Liver (tissue), 9 donors: ENCODE measurements around the gene OR4K2. TPM values are rescaled to one million over a fixed set of nuclear protein-coding genes. Genes with fewer than 3 reads are reported as not detected.
"Not testable (repeated sequence)": the region's sequence is repeated elsewhere in the genome, so short reads cannot be mapped to it uniquely, and the experiment has no call there.

Experiments
- DNase-seq: peaks from one replicate; pipeline ENCODE4 v3.0.0-alpha.2; 2017; ENCODE audit warnings: low spot score
- H3K27ac ChIP-seq, 2 donors: one replicate each; pipeline ENCODE4 v1.7.0; 2013; ENCODE audit warnings: inconsistent platforms in 2 of 2, low read length in 2 of 2, control low read depth in 1 of 2, low read depth in 1 of 2, mild to moderate bottlenecking in 1 of 2
- H3K27me3 ChIP-seq, 4 donors: one replicate each; pipeline versions ENCODE4 v1.6.1 to v1.7.0; 2013; ENCODE audit warnings: low read length in 3 of 4, inconsistent platforms in 1 of 4, mild to moderate bottlenecking in 1 of 4, moderate library complexity in 1 of 4; ENCODE audit not compliant: control insufficient read depth in 4 of 4, insufficient read depth in 4 of 4
- H3K36me3 ChIP-seq, 4 donors: one replicate each; pipeline versions ENCODE4 v1.6.1 to v1.7.0; 2013; ENCODE audit warnings: low read length in 3 of 4, mild to moderate bottlenecking in 3 of 4, low read depth in 1 of 4, moderate library complexity in 1 of 4; ENCODE audit not compliant: control insufficient read depth in 4 of 4, insufficient read depth in 3 of 4
- H3K4me1 ChIP-seq, 4 donors: one replicate each; pipeline versions ENCODE4 v1.6.1 to v1.7.0; 2013; ENCODE audit warnings: low read length in 3 of 4, mild to moderate bottlenecking in 3 of 4, moderate library complexity in 1 of 4; ENCODE audit not compliant: control insufficient read depth in 4 of 4, insufficient read depth in 4 of 4
- H3K4me3 ChIP-seq, 3 donors: one replicate each; pipeline versions ENCODE4 v1.6.1 to v1.7.0; 2013; ENCODE audit warnings: low read length in 3 of 3, control low read depth in 1 of 3, low read depth in 1 of 3, mild to moderate bottlenecking in 1 of 3
- H3K9ac ChIP-seq, 2 donors: one replicate each; pipeline ENCODE4 v1.7.0; 2013; ENCODE audit warnings: low read length in 2 of 2, mild to moderate bottlenecking in 2 of 2, moderate library complexity in 2 of 2, control low read depth in 1 of 2, low read depth in 1 of 2
- H3K9me3 ChIP-seq, 4 donors: one replicate each; pipeline versions ENCODE4 v1.6.1 to v1.7.0; 2013; ENCODE audit warnings: low read length in 3 of 4; ENCODE audit not compliant: control insufficient read depth in 4 of 4
- EGR1 ChIP-seq, 2 donors: IDR thresholded peaks; 2 replicates each; pipeline ENCODE4 v1.6.1; 2016 to 2018; ENCODE audit warnings: antibody characterized with exemption in 2 of 2, low read depth in 2 of 2
- FOXA2 ChIP-seq: IDR thresholded peaks from 2 replicates; pipeline ENCODE4 v1.6.1; 2016; ENCODE audit warnings: antibody characterized with exemption
- GABPA ChIP-seq, 2 donors: IDR thresholded peaks in 1 of 2; conservative IDR thresholded peaks in 1 of 2; 2 replicates each; pipeline ENCODE4 v1.6.1; 2016; ENCODE audit warnings: antibody characterized with exemption in 2 of 2, mild to moderate bottlenecking in 1 of 2, moderate library complexity in 1 of 2
- HNF4A ChIP-seq, 2 donors: conservative IDR thresholded peaks; 2 replicates each; pipeline ENCODE4 v1.6.1; 2016; ENCODE audit warnings: antibody characterized with exemption in 2 of 2, mild to moderate bottlenecking in 2 of 2
- HNF4G ChIP-seq: IDR thresholded peaks from 2 replicates; pipeline ENCODE4 v1.6.1; 2016; ENCODE audit warnings: antibody characterized with exemption
- JUND ChIP-seq, 2 donors: IDR thresholded peaks; 2 replicates each; pipeline ENCODE4 v1.6.1; 2016; ENCODE audit warnings: antibody characterized with exemption in 2 of 2
- NR2F2 ChIP-seq: IDR thresholded peaks from 2 replicates; pipeline ENCODE4 v1.6.1; 2016; ENCODE audit warnings: antibody characterized with exemption
- RAD21 ChIP-seq, 2 donors: IDR thresholded peaks; 2 replicates each; pipeline ENCODE4 v1.6.1; 2016; ENCODE audit warnings: antibody characterized with exemption in 2 of 2, mild to moderate bottlenecking in 2 of 2
- RXRA ChIP-seq, 2 donors: IDR thresholded peaks; 2 replicates each; pipeline ENCODE4 v1.6.1; 2017 to 2018; ENCODE audit warnings: antibody characterized with exemption in 2 of 2, mild to moderate bottlenecking in 1 of 2
- SP1 ChIP-seq: IDR thresholded peaks from 2 replicates; pipeline ENCODE4 v1.6.1; 2018; ENCODE audit warnings: antibody characterized with exemption, mild to moderate bottlenecking
- TAF1 ChIP-seq: conservative IDR thresholded peaks from 2 replicates; pipeline ENCODE4 v1.6.1; 2016; ENCODE audit warnings: antibody characterized with exemption, mild to moderate bottlenecking
- YY1 ChIP-seq: IDR thresholded peaks from 2 replicates; pipeline ENCODE4 v1.6.1; 2016; ENCODE audit warnings: antibody characterized with exemption, mild to moderate bottlenecking
- WGBS: extraction: QIAGEN DNeasy Blood & Tissue Kit; methylation state at CpG from one replicate; pipeline ENCODE4 v1.1.7; 2013; 5-methylcytosine and 5-hydroxymethylcytosine counted together
- polyA plus RNA-seq, 2 donors: library from polyadenylated mRNA; stranded (reverse) in 1 of 2; unstranded in 1 of 2; fragments of 200-250 nt in 1 of 2; fragments of >200 nt in 1 of 2; fragmentation: Nextera tagmentation in 1 of 2; extraction: Ambion mirVana in 1 of 2; gene quantifications; one replicate each; pipeline versions ENCODE4 v1.2.1 to v1.2.3, GENCODE V29; 2013 to 2015
- total RNA-seq, 2 donors: library from RNA; depleted of rRNA; stranded (reverse); fragments of >200 nt; gene quantifications; one replicate each; pipeline ENCODE4 v1.2.3, GENCODE V29; 2014
- TF ChIP-seq, protein P1 (sequence below): IDR thresholded peaks from 2 replicates; pipeline ENCODE4 v1.6.1; 2016; ENCODE audit warnings: antibody characterized with exemption
- TF ChIP-seq, protein P2 (sequence below): fragments of 150-350 bp; IDR thresholded peaks from 2 replicates; pipeline ENCODE4 v1.5.1; 2017; ENCODE audit warnings: improper control_type of control experiment, low read depth, low read length; ENCODE audit not compliant: missing input control
- TF ChIP-seq, protein P3 (sequence below): IDR thresholded peaks from 2 replicates; pipeline ENCODE4 v1.6.1; 2016; ENCODE audit warnings: antibody characterized with exemption
- donor health status: healthy.
- donor health status: healthy.
- donor health status: healthy.
- donor health status: healthy.
- donor health status: healthy.

The OR4K2 gene
- total and polyA plus RNA-seq, 4 donors: not detected

DNA sequence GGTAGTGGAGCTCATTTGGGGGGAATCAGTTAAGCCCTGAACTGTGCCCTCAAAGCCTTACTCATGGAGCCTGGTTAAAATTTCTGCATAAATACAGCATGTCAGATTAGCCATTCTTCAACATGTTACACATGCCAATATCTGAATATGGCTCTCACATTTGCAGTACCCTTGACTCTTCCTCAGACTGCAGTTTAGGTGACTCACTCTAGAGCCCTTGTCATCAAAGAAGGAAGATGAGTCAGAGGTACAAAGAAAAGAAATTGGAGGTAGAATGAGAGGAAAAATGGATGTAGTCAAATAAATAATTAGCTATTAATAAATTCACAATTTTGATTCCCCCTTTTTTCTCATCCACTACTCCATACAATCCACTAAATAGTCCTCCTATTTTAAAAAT, 23.6 kb upstream of the OR4K2 start:
- TF ChIP-seq GABPA (IDR thresholded peaks at IDR 0.05 in 1 of 2, conservative IDR thresholded peaks at IDR 0.05 in 1 of 2) (no peak), HNF4A (conservative IDR thresholded peaks at IDR 0.05) (no peak), YY1 (no peak), RAD21 (IDR thresholded peaks at IDR 0.05) (no peak), EGR1 (IDR thresholded peaks at IDR 0.05; ENCODE audit: low read depth in 2 of 2) (no peak), FOXA2 (no peak), HNF4G (no peak), RXRA (IDR thresholded peaks at IDR 0.05) (no peak), TAF1 (no peak)
- TF ChIP-seq, protein P1, sequence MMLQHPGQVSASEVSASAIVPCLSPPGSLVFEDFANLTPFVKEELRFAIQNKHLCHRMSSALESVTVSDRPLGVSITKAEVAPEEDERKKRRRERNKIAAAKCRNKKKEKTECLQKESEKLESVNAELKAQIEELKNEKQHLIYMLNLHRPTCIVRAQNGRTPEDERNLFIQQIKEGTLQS: no peak
- TF ChIP-seq, protein P2, sequence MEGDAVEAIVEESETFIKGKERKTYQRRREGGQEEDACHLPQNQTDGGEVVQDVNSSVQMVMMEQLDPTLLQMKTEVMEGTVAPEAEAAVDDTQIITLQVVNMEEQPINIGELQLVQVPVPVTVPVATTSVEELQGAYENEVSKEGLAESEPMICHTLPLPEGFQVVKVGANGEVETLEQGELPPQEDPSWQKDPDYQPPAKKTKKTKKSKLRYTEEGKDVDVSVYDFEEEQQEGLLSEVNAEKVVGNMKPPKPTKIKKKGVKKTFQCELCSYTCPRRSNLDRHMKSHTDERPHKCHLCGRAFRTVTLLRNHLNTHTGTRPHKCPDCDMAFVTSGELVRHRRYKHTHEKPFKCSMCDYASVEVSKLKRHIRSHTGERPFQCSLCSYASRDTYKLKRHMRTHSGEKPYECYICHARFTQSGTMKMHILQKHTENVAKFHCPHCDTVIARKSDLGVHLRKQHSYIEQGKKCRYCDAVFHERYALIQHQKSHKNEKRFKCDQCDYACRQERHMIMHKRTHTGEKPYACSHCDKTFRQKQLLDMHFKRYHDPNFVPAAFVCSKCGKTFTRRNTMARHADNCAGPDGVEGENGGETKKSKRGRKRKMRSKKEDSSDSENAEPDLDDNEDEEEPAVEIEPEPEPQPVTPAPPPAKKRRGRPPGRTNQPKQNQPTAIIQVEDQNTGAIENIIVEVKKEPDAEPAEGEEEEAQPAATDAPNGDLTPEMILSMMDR: no peak
- H3K9me3 ChIP-seq: no peaks in the 10 kb centered on the region
- H3K36me3 ChIP-seq: no peaks in the 10 kb centered on the region
- H3K4me3 ChIP-seq: no peak overlapping the region
- no peak overlapping the region for H3K9ac ChIP-seq
- no peak overlapping the region for H3K27ac ChIP-seq
- H3K27me3 ChIP-seq: peaks cover 0 to 2% (median 0%) of the 10 kb centered on the region in 4 donors
- DNase-seq: no peak
- no peaks in the 10 kb centered on the region for H3K4me1 ChIP-seq

DNA sequence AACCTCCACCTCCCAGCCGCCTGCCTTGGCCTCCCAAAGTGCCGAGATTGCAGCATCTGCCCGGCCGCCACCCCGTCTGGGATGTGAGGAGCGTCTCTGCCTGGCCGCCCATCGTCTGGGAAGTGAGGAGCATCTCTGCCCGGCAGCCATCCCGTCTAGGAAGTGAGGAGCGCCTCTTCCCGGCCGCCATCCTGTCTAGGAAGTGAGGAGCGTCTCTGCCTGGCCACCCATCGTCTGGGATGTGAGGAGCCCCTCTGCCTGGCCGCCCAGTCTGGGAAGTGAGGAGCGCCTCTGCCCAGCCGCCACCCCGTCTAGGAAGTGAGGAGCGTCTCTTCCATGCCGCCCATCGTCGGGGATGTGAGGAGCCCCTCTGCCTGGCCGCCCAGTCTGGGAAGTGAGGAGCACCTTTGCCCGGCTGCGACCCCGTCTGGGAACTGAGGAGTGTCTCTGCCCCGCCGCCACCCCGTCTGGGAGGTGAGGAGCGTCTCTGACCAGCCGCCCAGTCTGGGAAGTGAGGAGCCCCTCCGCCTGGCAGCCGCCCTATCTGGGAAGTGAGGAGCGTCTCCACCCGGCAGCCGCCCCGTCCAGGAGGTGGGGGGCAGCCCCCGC, 8.8 kb upstream of the OR4K2 start:
- not testable (repeated sequence) for H3K4me1 ChIP-seq, H3K4me3 ChIP-seq, DNase-seq, H3K9ac ChIP-seq, H3K36me3 ChIP-seq, H3K27me3 ChIP-seq, H3K9me3 ChIP-seq, H3K27ac ChIP-seq
- 90% methylated on average over 39 of the region's 39 CpGs for WGBS

DNA sequence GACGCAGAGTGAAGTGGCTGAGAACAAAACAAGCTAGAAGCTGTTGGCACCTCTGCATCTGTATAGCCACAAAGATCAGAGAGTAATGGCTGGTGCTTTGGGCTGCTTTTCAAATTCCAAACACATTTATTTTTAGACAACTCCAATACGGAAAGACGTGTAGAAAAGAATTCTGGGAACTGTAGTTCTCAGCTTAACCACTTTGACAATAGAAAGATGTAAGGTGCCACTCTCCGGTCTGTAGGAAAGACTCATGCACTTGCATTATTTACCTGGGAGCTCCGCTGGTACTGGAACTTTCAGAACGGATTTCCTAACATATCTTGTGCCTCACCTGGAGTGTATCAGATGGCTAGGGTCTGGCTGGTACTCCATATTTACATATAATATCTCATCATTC, 1.8 kb upstream of the OR4K2 start:
- 20% methylated on average over 6 of the region's 6 CpGs for WGBS
- H3K4me3 ChIP-seq: no peak overlapping the region
- no peaks in the 10 kb centered on the region for H3K9me3 ChIP-seq
- no peak for TF ChIP-seq SP1
- no peak for TF ChIP-seq YY1
- no peak for TF ChIP-seq RAD21 (IDR thresholded peaks at IDR 0.05)
- TF ChIP-seq EGR1 (IDR thresholded peaks at IDR 0.05; ENCODE audit: low read depth in 2 of 2): no peak
- TF ChIP-seq, protein P3, sequence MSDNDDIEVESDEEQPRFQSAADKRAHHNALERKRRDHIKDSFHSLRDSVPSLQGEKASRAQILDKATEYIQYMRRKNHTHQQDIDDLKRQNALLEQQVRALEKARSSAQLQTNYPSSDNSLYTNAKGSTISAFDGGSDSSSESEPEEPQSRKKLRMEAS: no peak
- TF ChIP-seq JUND (IDR thresholded peaks at IDR 0.05): no peak
- TF ChIP-seq NR2F2: no peak
- no peak overlapping the region for H3K9ac ChIP-seq
- no peak overlapping the region for H3K27ac ChIP-seq
- no peak for DNase-seq
- no peaks in the 10 kb centered on the region for H3K36me3 ChIP-seq
- H3K4me1 ChIP-seq: no peaks in the 10 kb centered on the region
- no peaks in the 10 kb centered on the region for H3K27me3 ChIP-seq
